CD1c-positive myeloid dendritic cell (primary cell): Measurements from ENCODE around the gene MDFIC.
A peak's percentile ranks its signal among the peaks of the same experiment; 100 is the strongest.

Experiments
- DNase-seq: peaks from one replicate; pipeline ENCODE4 v3.0.0-alpha.2; 2016; ENCODE audit errors: extremely low spot score

MDFIC gene

GRCh38 chr7:114953724-114954123 lies 31.8 kb downstream of the MDFIC start:
- no peak for DNase-seq

GRCh38 chr7:114956702-114957101 lies 34.8 kb downstream of the MDFIC start:
- DNase-seq: no peak

GRCh38 chr7:114957444-114957843 lies 35.5 kb downstream of the MDFIC start:
- peak; percentile 58 for DNase-seq

GRCh38 chr7:114959931-114960330 lies 38.0 kb downstream of the MDFIC start:
- no peak for DNase-seq

GRCh38 chr7:114962441-114962840 lies 40.5 kb downstream of the MDFIC start:
- DNase-seq: no peak

- no peak for DNase-seq
Measured at GRCh38 chr7:114966156-114966555, 44.3 kb downstream of the MDFIC start.

GRCh38 chr7:114969096-114969495 lies 47.2 kb downstream of the MDFIC start:
- no peak for DNase-seq

GRCh38 chr7:114970308-114970707 lies 48.4 kb downstream of the MDFIC start:
- DNase-seq: no peak

DNA sequence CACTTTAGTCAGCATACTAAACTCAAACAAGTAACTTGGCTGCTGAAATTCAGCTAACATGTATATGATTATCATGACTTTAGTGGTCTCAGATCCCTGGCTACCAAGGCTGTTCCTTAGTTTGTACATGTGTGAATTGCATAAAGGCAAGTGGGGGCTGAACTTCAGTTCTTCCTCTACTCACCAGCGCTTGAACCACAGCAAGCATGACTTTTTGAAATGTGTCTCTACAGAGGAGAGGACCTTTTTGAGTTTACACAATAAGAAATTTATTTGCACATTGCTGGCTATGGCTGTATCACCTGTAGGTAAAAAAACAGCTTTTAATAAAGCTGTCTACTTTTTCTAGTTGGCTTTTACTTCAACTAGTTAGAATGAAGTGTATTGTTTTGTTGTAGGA lies 48.8 kb downstream of the MDFIC start:
- DNase-seq: no peak

- DNase-seq: no peak
Measured at GRCh38 chr7:114972567-114972966, 50.7 kb downstream of the MDFIC start.

GRCh38 chr7:114973147-114973546 lies 51.3 kb downstream of the MDFIC start:
- no peak for DNase-seq

GRCh38 chr7:114975401-114975800 lies 53.5 kb downstream of the MDFIC start:
- DNase-seq: no peak

DNA sequence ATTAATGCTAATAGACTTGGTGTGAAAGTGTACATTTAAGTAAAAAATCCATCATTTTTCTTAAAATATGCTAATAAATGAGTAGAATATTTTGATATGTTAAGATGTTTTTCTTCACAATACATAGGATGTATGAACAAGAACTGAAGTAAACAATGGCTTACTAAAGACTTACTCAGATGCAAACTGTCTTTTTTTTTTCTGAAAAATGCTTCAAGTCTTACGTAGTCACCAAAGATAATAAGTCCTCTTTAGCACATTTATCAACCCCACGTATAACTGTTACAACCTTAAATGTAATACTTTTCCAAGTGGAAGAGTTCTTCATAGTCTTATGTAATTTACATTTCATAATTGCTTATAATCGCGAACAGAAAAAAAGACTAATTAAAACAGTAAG lies 54.8 kb downstream of the MDFIC start:
- DNase-seq: no peak

DNA sequence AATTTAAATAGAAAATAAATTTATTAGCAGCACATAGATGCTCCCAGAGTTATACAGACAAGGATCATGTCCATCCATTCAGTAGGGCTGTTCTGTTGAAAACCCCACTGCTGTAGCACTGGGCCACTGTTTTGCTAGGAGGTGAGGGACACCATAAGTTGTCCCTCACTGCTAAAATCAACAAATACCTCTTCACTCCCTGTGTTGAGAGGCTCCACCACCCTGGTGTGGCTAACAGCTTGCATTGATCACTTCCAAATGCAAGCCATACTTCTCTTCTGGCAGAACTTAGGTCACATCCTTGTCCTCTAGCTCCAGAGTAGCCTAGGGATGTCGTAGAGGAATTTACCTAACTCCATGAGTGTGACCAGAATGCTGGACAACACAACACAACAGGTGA lies 55.4 kb downstream of the MDFIC start:
- DNase-seq: no peak

DNA sequence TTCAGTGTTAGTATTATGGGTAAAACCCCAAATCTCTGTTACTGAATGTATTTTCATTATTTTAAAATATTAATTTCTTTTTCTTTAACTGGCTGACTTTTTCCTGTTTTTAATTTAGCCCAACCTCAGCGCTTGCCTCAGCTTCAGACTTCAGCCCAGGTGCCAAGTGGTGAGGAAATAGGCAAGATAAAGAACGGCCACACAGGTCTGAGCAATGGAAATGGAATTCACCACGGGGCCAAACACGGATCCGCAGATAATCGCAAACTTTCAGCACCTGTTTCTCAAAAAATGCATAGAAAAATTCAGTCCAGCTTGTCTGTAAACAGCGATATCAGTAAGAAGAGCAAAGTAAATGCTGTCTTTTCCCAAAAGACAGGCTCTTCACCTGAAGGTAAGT lies 57.5 kb downstream of the MDFIC start:
- no peak for DNase-seq

- DNase-seq: no peak
Measured at GRCh38 chr7:114979803-114980507, 58.1 kb downstream of the MDFIC start.

GRCh38 chr7:114981323-114981722 lies 59.4 kb downstream of the MDFIC start:
- DNase-seq: no peak

GRCh38 chr7:114985116-114985715 lies 63.3 kb downstream of the MDFIC start:
- DNase-seq: no peak

- DNase-seq: no peak
Measured at GRCh38 chr7:114986190-114987180, 64.6 kb downstream of the MDFIC start.

GRCh38 chr7:114988026-114988425 lies 66.1 kb downstream of the MDFIC start:
- no peak for DNase-seq

DNA sequence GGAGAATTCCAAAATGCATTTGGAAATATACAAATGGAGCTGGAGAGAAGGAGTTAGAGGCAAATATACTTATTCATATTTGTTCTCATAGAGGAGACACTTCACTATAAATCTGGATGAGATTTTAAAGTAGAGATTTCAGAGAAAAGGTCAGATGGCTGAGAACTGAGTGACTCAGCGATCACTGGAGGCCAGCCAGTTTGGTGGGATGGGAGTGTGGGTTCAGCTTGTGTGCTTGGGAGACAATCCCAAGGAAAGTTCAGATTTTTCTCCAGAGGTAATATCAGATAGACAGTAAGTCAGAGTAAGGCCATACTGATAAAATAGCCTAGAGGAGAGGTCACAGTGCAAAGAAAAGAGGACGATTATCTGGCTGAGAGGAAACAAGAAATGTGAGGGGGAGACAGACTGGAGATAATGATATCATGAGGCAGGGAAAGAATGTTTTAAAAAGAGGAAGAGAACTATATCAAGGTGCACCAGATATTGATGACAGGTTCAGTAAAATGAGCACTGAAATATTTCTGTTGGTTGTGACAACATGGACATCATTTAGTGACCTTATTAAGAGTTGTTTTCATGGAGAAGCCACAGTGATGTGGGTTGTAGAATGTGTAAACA lies 67.0 kb downstream of the MDFIC start:
- DNase-seq: no peak

DNA sequence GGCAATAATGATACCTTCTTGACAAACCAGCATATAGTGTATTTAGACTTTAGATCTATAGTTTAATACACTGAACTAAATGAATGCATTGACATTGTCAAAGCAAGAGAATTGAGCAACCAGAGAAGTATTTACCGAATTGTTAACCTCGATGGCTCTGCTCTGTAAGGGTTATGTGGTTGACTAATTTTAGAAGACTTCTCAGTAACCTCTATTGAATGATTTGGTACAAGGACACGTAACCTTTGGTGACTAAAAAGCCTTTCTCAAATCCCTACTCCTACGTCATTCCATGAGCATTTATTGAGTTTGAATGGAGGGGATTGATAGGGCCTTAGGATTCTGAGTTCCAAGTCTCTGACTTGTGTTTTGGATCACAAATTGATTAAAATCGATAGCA lies 67.6 kb downstream of the MDFIC start:
- DNase-seq: no peak
